GM12878 (cell line): ENCODE data around the gene NPW.

Experiments used
- ATF3 ChIP-seq: IDR thresholded peaks from 2 replicates; pipeline ENCODE4 v1.6.1; 2011; ENCODE audit warnings: low read depth, mild to moderate bottlenecking, low read length, moderate library complexity, borderline replicate concordance; ENCODE audit errors: extremely low read depth
- CTCF ChIP-seq, 3 experiments: IDR thresholded peaks in 2 of 3; conservative IDR thresholded peaks in 1 of 3; 2 replicates each; pipeline ENCODE4 v1.5.1; 2011; ENCODE audit warnings: low read depth in 3 of 3, low read length in 3 of 3, mild to moderate bottlenecking in 3 of 3, control low read depth in 2 of 3, moderate library complexity in 2 of 3, inconsistent platforms in 1 of 3, mixed read lengths in 1 of 3; ENCODE audit not compliant: control insufficient read depth in 2 of 3, insufficient read depth in 1 of 3; ENCODE audit errors: extremely low read depth in 1 of 3
- E4F1 ChIP-seq: fragments of 450-650 bp; IDR thresholded peaks from 2 replicates; pipeline ENCODE4 v1.6.1; 2018; ENCODE audit warnings: borderline replicate concordance, mild to moderate bottlenecking; ENCODE audit not compliant: partially characterized antibody
- FOXM1 ChIP-seq: IDR thresholded peaks from 2 replicates; pipeline ENCODE4 v1.6.1; 2012; ENCODE audit warnings: low read depth, mild to moderate bottlenecking, inconsistent platforms, low read length, moderate library complexity
- GABPA ChIP-seq: IDR thresholded peaks from 2 replicates; pipeline ENCODE4 v1.6.1; 2014; ENCODE audit warnings: antibody characterized with exemption, low read depth, mild to moderate bottlenecking, inconsistent platforms
- MAX ChIP-seq: IDR thresholded peaks from 2 replicates; pipeline ENCODE4 v1.6.1; 2012; ENCODE audit warnings: low read depth, low read length, improper control_type of control experiment
- PBX3 ChIP-seq: IDR thresholded peaks from 2 replicates; pipeline ENCODE4 v1.6.1; 2011; ENCODE audit warnings: mild to moderate bottlenecking, low read depth, low read length, moderate library complexity; ENCODE audit not compliant: insufficient replicate concordance
- POLR2AphosphoS5 ChIP-seq: IDR thresholded peaks from 2 replicates; pipeline ENCODE4 v1.6.1; 2011; ENCODE audit warnings: mild to moderate bottlenecking, low read length, inconsistent platforms
- SP1 ChIP-seq: IDR thresholded peaks from one replicate; pipeline ENCODE4 v1.6.1; 2011; ENCODE audit warnings: low read depth, low read length
- SUPT20H ChIP-seq: IDR thresholded peaks from 2 replicates; pipeline ENCODE4 v1.6.1; 2011; ENCODE audit warnings: low read depth, mild to moderate bottlenecking, low read length, moderate library complexity, borderline replicate concordance; ENCODE audit not compliant: control insufficient read depth

- no peak for TF ChIP-seq GABPA
- TF ChIP-seq MAX = no peak
- no peak for TF ChIP-seq SP1
- TF ChIP-seq FOXM1 = no peak
- no peak for TF ChIP-seq CTCF (IDR thresholded peaks at IDR 0.05 in 2 of 3, conservative IDR thresholded peaks at IDR 0.05 in 1 of 3; ENCODE audit: control insufficient read depth in 2 of 3, extremely low read depth in 1 of 3, insufficient read depth in 1 of 3, low read depth in 3 of 3, low read length in 3 of 3)
- no peak for TF ChIP-seq ATF3
- TF ChIP-seq SUPT20H = no peak
- no peak for TF ChIP-seq E4F1
- TF ChIP-seq POLR2AphosphoS5 = no peak
- no peak for TF ChIP-seq PBX3
Measured at GRCh38 chr16:2002406-2003230, 17.0 kb upstream of the NPW start.
